OCI-LY3 (cell line): ENCODE data around the gene SUSD5.

Experiments
- H2AFZ ChIP-seq: fragments of 200-600, 300-600 bp; shearing (Covaris generic); 2 replicates; pipeline ENCODE4 v1.6.0; 2014; ENCODE audit warnings: antibody characterized with exemption, low read depth, low read length
- H3K27ac ChIP-seq: fragments of 200-600, 300-600 bp; sonication (generic); 2 replicates; pipeline ENCODE4 v1.5.1; 2014; ENCODE audit warnings: mild to moderate bottlenecking, low read length, moderate library complexity, mixed read lengths
- H3K27me3 ChIP-seq: fragments of 200-600, 300-600 bp; sonication (generic); 2 replicates; pipeline ENCODE4 v1.6.1; 2014; ENCODE audit warnings: low read depth, low read length, mixed read lengths
- H3K36me3 ChIP-seq: fragments of 200-600, 300-600 bp; sonication (generic); replicated peaks from 2 replicates; pipeline ENCODE3; 2014; ENCODE audit warnings: low read depth, low read length, mixed read lengths
- H3K4me1 ChIP-seq: fragments of 300-600, 200-600 bp; sonication (generic); 2 replicates; pipeline ENCODE4 v1.6.1; 2014; ENCODE audit warnings: low read length, mixed read lengths
- H3K4me2 ChIP-seq: fragments of 200-600, 300-600 bp; sonication (generic); 2 replicates; pipeline ENCODE4 v1.6.1; 2014; ENCODE audit warnings: low read length, mixed read lengths
- H3K4me3 ChIP-seq: fragments of 300-600, 200-600 bp; sonication (generic); 2 replicates; pipeline ENCODE4 v1.5.1; 2014; ENCODE audit warnings: antibody characterized with exemption, mild to moderate bottlenecking, low read length, moderate library complexity
- H3K79me2 ChIP-seq: fragments of 300-600, 200-600 bp; shearing (Covaris generic); 2 replicates; pipeline ENCODE4 v1.6.1; 2014; ENCODE audit warnings: mild to moderate bottlenecking, low read length, mixed read lengths
- H3K9ac ChIP-seq: fragments of 300-600, 200-600 bp; shearing (Covaris generic); 2 replicates; pipeline ENCODE4 v1.6.0; 2014; ENCODE audit warnings: mild to moderate bottlenecking, low read length, moderate library complexity
- H3K9me3 ChIP-seq: fragments of 200-600, 300-600 bp; shearing (Covaris generic); 2 replicates; pipeline ENCODE4 v1.6.1; 2014; ENCODE audit warnings: low read length, mixed read lengths; ENCODE audit not compliant: insufficient read depth
- H4K20me1 ChIP-seq: fragments of 200-600, 300-600 bp; sonication (generic); 2 replicates; pipeline ENCODE4 v1.6.1; 2016; ENCODE audit warnings: low read length, mixed read lengths; ENCODE audit not compliant: insufficient read depth
- CTCF ChIP-seq: fragments of 200-600, 300-600 bp; sonication (generic); IDR thresholded peaks from 2 replicates; pipeline ENCODE4 v1.5.1; 2014; ENCODE audit warnings: antibody characterized with exemption, low read length, low read depth
- EZH2phosphoT487 ChIP-seq: fragments of 200-600 bp; shearing (Covaris generic); IDR thresholded peaks from 2 replicates; pipeline ENCODE4 v1.6.1; 2018; ENCODE audit warnings: antibody characterized with exemption, mixed run types, low read depth

SUSD5 gene

GRCh38 chr3:33215739-33216138 lies 2.9 kb downstream of the SUSD5 start:
- Histone ChIP-seq H4K20me1 (no peaks in the 10 kb centered on the region), H3K27me3 (peaks cover 15% of the 10 kb centered on the region), H2AFZ (no peak overlapping the region), H3K4me2 (no peak overlapping the region), H3K36me3 (no peaks in the 10 kb centered on the region), H3K4me1 (no peaks in the 10 kb centered on the region), H3K9ac (no peak overlapping the region), H3K27ac (no peak overlapping the region), H3K4me3 (no peak overlapping the region), H3K9me3 (no peaks in the 10 kb centered on the region), H3K79me2 (no peaks in the 10 kb centered on the region)
- TF ChIP-seq EZH2phosphoT487 (no peak), CTCF (no peak)

- TF ChIP-seq CTCF (no peak), EZH2phosphoT487 (no peak)
- no peaks in the 10 kb centered on the region for H3K79me2 ChIP-seq
- no peaks in the 10 kb centered on the region for H4K20me1 ChIP-seq
Measured at GRCh38 chr3:33212406-33212805, 6.2 kb downstream of the SUSD5 start.

DNA sequence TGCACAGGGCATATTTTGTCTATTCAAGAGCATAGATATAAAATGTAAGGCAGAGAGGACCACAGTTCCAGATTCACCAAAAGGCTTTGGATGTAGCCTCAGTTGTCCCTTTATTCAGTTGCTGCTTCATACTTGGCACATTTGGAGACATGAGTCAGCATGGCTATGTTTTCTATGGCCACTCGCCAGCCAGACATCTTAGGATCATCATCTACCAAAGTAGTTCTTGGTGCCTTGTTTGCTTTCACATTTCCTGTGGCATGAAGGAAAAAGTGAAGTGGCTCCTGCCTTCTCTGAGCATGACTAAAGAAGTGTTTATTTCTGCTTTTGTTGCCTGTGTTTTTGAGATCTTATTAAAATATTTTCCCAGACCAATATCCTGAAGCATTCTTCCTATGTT lies 7.2 kb downstream of the SUSD5 start:
- Histone ChIP-seq H4K20me1 (no peaks in the 10 kb centered on the region), H3K27me3 (peaks cover 10% of the 10 kb centered on the region), H3K36me3 (no peaks in the 10 kb centered on the region), H3K9me3 (no peaks in the 10 kb centered on the region), H3K4me3 (no peak overlapping the region), H3K27ac (no peak overlapping the region), H2AFZ (no peak overlapping the region), H3K9ac (no peak overlapping the region), H3K4me1 (no peaks in the 10 kb centered on the region), H3K4me2 (no peak overlapping the region), H3K79me2 (no peaks in the 10 kb centered on the region)
- TF ChIP-seq CTCF (no peak), EZH2phosphoT487 (no peak)

More at GRCh38 chr3:33212406-33212805, 6.2 kb downstream of the SUSD5 start:
- no peaks in the 10 kb centered on the region for H3K36me3 ChIP-seq
- no peak overlapping the region for H3K9ac ChIP-seq
- no peak overlapping the region for H2AFZ ChIP-seq
- H3K27ac ChIP-seq = no peak overlapping the region
- H3K9me3 ChIP-seq = no peaks in the 10 kb centered on the region
- H3K4me3 ChIP-seq = no peak overlapping the region
- H3K27me3 ChIP-seq = peaks cover 18% of the 10 kb centered on the region
- H3K4me1 ChIP-seq = no peaks in the 10 kb centered on the region
- H3K4me2 ChIP-seq = no peak overlapping the region

- Histone ChIP-seq H3K27me3 (0 out of 2 replicates have a peak, but pooled peaks cover 4% of the 10 kb centered on the region), H3K27ac (no peak overlapping the region), H4K20me1 (no peaks in the 10 kb centered on the region), H3K4me2 (no peak overlapping the region), H3K9me3 (no peaks in the 10 kb centered on the region), H3K9ac (no peak overlapping the region), H3K4me1 (no peaks in the 10 kb centered on the region), H3K4me3 (no peak overlapping the region), H3K36me3 (no peaks in the 10 kb centered on the region), H2AFZ (no peak overlapping the region), H3K79me2 (no peaks in the 10 kb centered on the region)
- TF ChIP-seq CTCF = no peak
- TF ChIP-seq EZH2phosphoT487 = no peak
Measured at GRCh38 chr3:33209357-33209756, 9.3 kb downstream of the SUSD5 start.
